Measurements from ENCODE around the gene PIEZO1. TPM values are rescaled to one million over a fixed set of nuclear protein-coding genes. Genes with fewer than 3 reads are reported as not detected.

PIEZO1 gene
- total RNA-seq, 5 donors from 2014 or later (not counting 1 experiment from before 2014, with no cell fraction given), result 139 to 274 (median 240) TPM

- 19% methylated on average over 27 of the region's 27 CpGs for WGBS (ENCODE audit: insufficient coverage)
- POLR2A ChIA-PET, result interaction anchor here in 1 of 2 donors (0.6 kb wide), 1 partner anchor 409 kb away, joined by 3 read pairs; no protein-coding TSS in a partner anchor
- ATAC-seq (replicated peaks in 1 of 4), result no peak
- no peaks in the 10 kb centered on the region for H3K27me3 ChIP-seq (replicated peaks in 1 of 2; ENCODE audit: control insufficient read depth in 2 of 2, extremely low read depth in 1 of 2, insufficient read depth in 2 of 2, low read length in 1 of 2)
- no peaks in the 10 kb centered on the region for H3K9me3 ChIP-seq
- DNase-seq, result peak in 2 of 35 experiments; percentile 19 to 53
- CTCF ChIA-PET, result interaction anchor here (0.5 to 1.5 kb wide), 3 partner anchors 14 to 34 kb away, joined by 3 read pairs; no protein-coding TSS in a partner anchor
- H3K36me3 Mint-ChIP-seq, result no peaks in the 10 kb centered on the region
- H3K4me3 ChIP-seq (ENCODE audit: control insufficient read depth in 1 of 2, extremely low read depth in 1 of 2, low read length in 1 of 2), result peak overlapping the region; percentile 35 to 54
- H3K27ac ChIP-seq (ENCODE audit: low read length), result peak overlapping the region; percentile 79
- H3K4me3 Mint-ChIP-seq, result peak overlapping the region; percentile 66 to 74 (median 71)
- no peaks in the 10 kb centered on the region for H3K27me3 Mint-ChIP-seq
- H3K27ac Mint-ChIP-seq, result peak overlapping the region; percentile 91 to 96
- peaks cover 31 to 62% of the 10 kb centered on the region in 2 experiments for H3K4me1 ChIP-seq (ENCODE audit: control insufficient read depth in 1 of 2, extremely low read depth in 1 of 2, insufficient read depth in 2 of 2, low read length in 2 of 2)
- peaks cover 0 to 5% of the 10 kb centered on the region in 2 donors for H3K36me3 ChIP-seq (ENCODE audit: control insufficient read depth in 2 of 2, extremely low read depth in 1 of 2, insufficient read depth in 1 of 2, low read length in 1 of 2)
- peaks cover 45 to 50% (median 46%) of the 10 kb centered on the region in 3 donors for H3K4me1 Mint-ChIP-seq
- no peaks in the 10 kb centered on the region for H3K9me3 Mint-ChIP-seq
Measured at GRCh38 chr16:88783391-88784073, 1.5 kb downstream of the PIEZO1 start.

- no peaks in the 10 kb centered on the region for H3K9me3 ChIP-seq
- no peaks in the 10 kb centered on the region for H3K36me3 Mint-ChIP-seq
- peak overlapping the region; percentile 79 for H3K27ac ChIP-seq (ENCODE audit: low read length)
- peak overlapping the region; percentile 91 to 96 for H3K27ac Mint-ChIP-seq
- peak in 3 of 35 experiments; percentile 50 to 66 (median 61) for DNase-seq
- ATAC-seq (replicated peaks in 1 of 4), result peak in 1 of 4 experiments; percentile 12
- ChIA-PET CTCF (interaction anchor here (0.5 to 1.5 kb wide), 4 partner anchors 15 to 40 kb away, joined by 3 read pairs; no protein-coding TSS in a partner anchor), POLR2A (no interaction called here)
- no peaks in the 10 kb centered on the region for H3K27me3 Mint-ChIP-seq
- WGBS (ENCODE audit: insufficient coverage), result 20% methylated on average over 10 of the region's 16 CpGs
- peak overlapping the region; percentile 66 to 74 (median 71) for H3K4me3 Mint-ChIP-seq
- H3K4me3 ChIP-seq (ENCODE audit: control insufficient read depth in 1 of 2, extremely low read depth in 1 of 2, low read length in 1 of 2), result peak overlapping the region; percentile 8 to 54
- peaks cover 51 to 54% (median 52%) of the 10 kb centered on the region in 3 donors for H3K4me1 Mint-ChIP-seq
- peaks cover 0 to 5% of the 10 kb centered on the region in 2 donors for H3K36me3 ChIP-seq (ENCODE audit: control insufficient read depth in 2 of 2, extremely low read depth in 1 of 2, insufficient read depth in 1 of 2, low read length in 1 of 2)
- no peaks in the 10 kb centered on the region for H3K27me3 ChIP-seq (replicated peaks in 1 of 2; ENCODE audit: control insufficient read depth in 2 of 2, extremely low read depth in 1 of 2, insufficient read depth in 2 of 2, low read length in 1 of 2)
- H3K9me3 Mint-ChIP-seq, result no peaks in the 10 kb centered on the region
- H3K4me1 ChIP-seq (ENCODE audit: control insufficient read depth in 1 of 2, extremely low read depth in 1 of 2, insufficient read depth in 2 of 2, low read length in 2 of 2), result peaks cover 31 to 70% of the 10 kb centered on the region in 2 experiments
Measured at GRCh38 chr16:88782454-88783390, 2.3 kb downstream of the PIEZO1 start.

GRCh38 chr16:88781140-88782077 lies 3.6 kb downstream of the PIEZO1 start:
- peak; percentile 64 to 67 (median 66) for ATAC-seq (replicated peaks in 1 of 4)
- H3K27me3 Mint-ChIP-seq, result no peaks in the 10 kb centered on the region

GRCh38 chr16:88780142-88781062 lies 4.6 kb downstream of the PIEZO1 start:
- Mint-ChIP-seq H3K4me1 (peaks cover 51 to 65% (median 53%) of the 10 kb centered on the region in 3 donors), H3K27me3 (no peaks in the 10 kb centered on the region), H3K36me3 (no peaks in the 10 kb centered on the region), H3K27ac (peak overlapping the region; percentile 91 to 96), H3K9me3 (no peaks in the 10 kb centered on the region), H3K4me3 (peak overlapping the region; percentile 66 to 74 (median 71))
- Histone ChIP-seq H3K27ac (ENCODE audit: low read length) (peak overlapping the region; percentile 79), H3K9me3 (no peaks in the 10 kb centered on the region), H3K27me3 (replicated peaks in 1 of 2; ENCODE audit: control insufficient read depth in 2 of 2, extremely low read depth in 1 of 2, insufficient read depth in 2 of 2, low read length in 1 of 2) (no peaks in the 10 kb centered on the region), H3K4me1 (ENCODE audit: control insufficient read depth in 1 of 2, extremely low read depth in 1 of 2, insufficient read depth in 2 of 2, low read length in 2 of 2) (peaks cover 31 to 75% of the 10 kb centered on the region in 2 experiments), H3K36me3 (ENCODE audit: control insufficient read depth in 2 of 2, extremely low read depth in 1 of 2, insufficient read depth in 1 of 2, low read length in 1 of 2) (peaks cover 0 to 10% of the 10 kb centered on the region in 2 donors), H3K4me3 (ENCODE audit: control insufficient read depth in 1 of 2, extremely low read depth in 1 of 2, low read length in 1 of 2) (peak overlapping the region; percentile 28 to 36)
- ATAC-seq (replicated peaks in 1 of 4) (no peak), DNase-seq (no peak)
- CTCF ChIA-PET, result interaction anchor here (0.6 to 1.6 kb wide), 4 partner anchors 31 to 43 kb away, joined by 3 to 4 read pairs (median 4); no protein-coding TSS in a partner anchor
- WGBS (ENCODE audit: insufficient coverage), result 80% methylated on average over 3 of the region's 13 CpGs
- POLR2A ChIA-PET, result interaction anchor here in 1 of 2 donors (0.6 kb wide), 1 partner anchor 18 kb away, joined by 13 read pairs; no protein-coding TSS in a partner anchor

More at GRCh38 chr16:88781140-88782077, 3.6 kb downstream of the PIEZO1 start:
- Histone ChIP-seq H3K36me3 (ENCODE audit: control insufficient read depth in 2 of 2, extremely low read depth in 1 of 2, insufficient read depth in 1 of 2, low read length in 1 of 2) (peaks cover 0 to 9% of the 10 kb centered on the region in 2 donors), H3K9me3 (no peaks in the 10 kb centered on the region), H3K4me3 (ENCODE audit: control insufficient read depth in 1 of 2, extremely low read depth in 1 of 2, low read length in 1 of 2) (peak overlapping the region; percentile 28 to 40), H3K4me1 (ENCODE audit: control insufficient read depth in 1 of 2, extremely low read depth in 1 of 2, insufficient read depth in 2 of 2, low read length in 2 of 2) (peaks cover 31 to 77% of the 10 kb centered on the region in 2 experiments), H3K27ac (ENCODE audit: low read length) (peak overlapping the region; percentile 79), H3K27me3 (replicated peaks in 1 of 2; ENCODE audit: control insufficient read depth in 2 of 2, extremely low read depth in 1 of 2, insufficient read depth in 2 of 2, low read length in 1 of 2) (no peaks in the 10 kb centered on the region)
- CTCF ChIA-PET, result interaction anchor here (0.5 to 1.6 kb wide), 7 partner anchors 32 to 386 kb away, joined by 3 to 4 read pairs (median 3); no protein-coding TSS in a partner anchor
- H3K36me3 Mint-ChIP-seq, result no peaks in the 10 kb centered on the region
- peak overlapping the region; percentile 66 to 74 (median 71) for H3K4me3 Mint-ChIP-seq
- H3K4me1 Mint-ChIP-seq, result peaks cover 51 to 60% (median 53%) of the 10 kb centered on the region in 3 donors
- 13% methylated on average over 28 of the region's 28 CpGs for WGBS (ENCODE audit: insufficient coverage)
- POLR2A ChIA-PET, result no interaction called here
- H3K27ac Mint-ChIP-seq, result peak overlapping the region; percentile 91 to 96
- H3K9me3 Mint-ChIP-seq, result no peaks in the 10 kb centered on the region
- DNase-seq, result peak in 33 of 35 experiments; percentile 29 to 77 (median 52)
